RCC 7860 (cell line): ENCODE data around the gene WNT11.

Experiments
- DNase-seq: peaks from one replicate; pipeline ENCODE4 v3.0.0-alpha.2; 2015; ENCODE audit warnings: low spot score
- FAIRE-seq: peaks from 2 replicates; lab custom pipeline; 2012; peaks lifted over from hg19 to GRCh38; lab: Jason Lieb, UNC

Gene WNT11

DNA sequence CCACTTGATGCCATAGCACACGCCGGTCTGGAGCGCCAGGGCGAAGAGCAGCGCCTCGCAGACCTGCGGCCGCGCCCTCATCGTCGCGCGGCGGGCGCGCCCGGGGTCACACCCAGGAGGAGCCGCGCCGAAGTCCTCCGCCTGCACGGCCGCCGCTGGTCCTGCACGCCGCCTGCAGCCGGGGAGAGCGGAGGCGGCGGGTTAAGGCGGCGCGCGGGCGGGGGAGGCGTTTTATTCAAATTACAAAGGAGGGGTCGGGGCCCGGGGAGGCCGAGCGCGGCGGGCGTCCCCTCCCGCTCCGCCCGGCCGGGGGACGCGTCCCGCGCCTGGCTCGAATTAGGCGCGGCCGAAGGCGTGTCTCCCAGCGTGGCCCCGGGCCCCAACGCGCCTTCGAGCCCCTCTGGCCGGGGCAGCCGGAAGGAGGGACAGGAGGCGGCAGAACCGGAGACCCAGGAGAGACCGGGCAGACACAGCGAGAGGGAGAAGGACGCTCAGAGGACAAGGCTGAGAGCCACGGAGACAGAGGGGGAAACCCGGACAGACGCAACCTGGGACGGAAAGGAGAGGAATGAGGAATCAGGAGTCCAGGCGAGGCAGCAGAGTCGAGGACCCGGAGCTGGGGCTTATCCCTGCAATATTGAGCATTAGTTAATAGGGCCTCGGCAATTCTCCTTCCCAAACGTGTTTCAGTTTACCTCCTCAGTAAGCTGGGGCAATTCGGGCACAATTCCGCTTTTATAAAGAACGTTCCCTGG lies at the start of gene WNT11:
Gene WNT11, minus strand, starts transcription at position 176 of the 755 bp plus-strand sequence. Its CDS starts 95 bp downstream, at position 81.
- DNase-seq (no peak), FAIRE-seq (no peak)

DNA sequence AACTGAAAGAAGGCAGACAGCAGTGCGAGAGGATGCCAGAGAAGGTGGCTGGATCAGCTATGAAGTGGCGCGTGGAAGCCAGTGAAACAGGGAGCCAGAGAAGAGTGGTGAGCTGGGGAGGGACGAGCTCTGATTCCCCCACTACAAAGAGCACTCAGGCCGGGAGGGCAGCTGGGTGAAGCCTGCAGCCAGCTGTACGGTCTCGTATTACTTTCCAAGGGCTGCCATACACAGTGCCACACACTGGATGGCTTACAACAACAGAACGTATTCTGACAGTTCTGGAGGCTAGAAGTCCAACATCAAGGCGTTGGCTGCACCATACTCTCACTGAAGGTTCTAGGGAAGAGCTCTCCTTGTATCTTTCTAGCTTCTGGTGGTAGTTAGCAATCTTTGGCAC lies 47.1 kb upstream of the WNT11 start:
- FAIRE-seq, result no peak

DNA sequence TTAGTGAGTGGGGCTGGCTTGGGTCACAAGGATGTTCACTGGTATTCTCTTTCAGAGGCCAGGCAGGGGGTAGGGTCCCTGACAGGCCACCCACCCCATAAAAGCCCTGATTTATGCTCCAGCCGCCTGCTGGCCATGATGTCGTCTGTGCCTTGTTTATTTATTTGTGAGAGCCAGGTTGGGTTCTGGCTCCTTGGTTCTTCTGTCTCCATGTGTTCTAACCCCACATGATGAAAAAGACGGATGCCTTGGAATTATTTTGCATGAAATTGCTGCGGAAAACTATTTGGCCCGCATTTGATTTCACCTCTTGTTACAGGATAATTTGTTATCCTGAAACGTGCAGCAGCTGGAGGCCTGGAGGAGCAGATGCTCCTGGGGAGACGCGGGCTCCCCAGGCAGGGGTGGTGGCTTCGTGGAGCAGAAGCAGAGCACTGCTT lies 46.3 kb upstream of the WNT11 start:
- no peak for DNase-seq
- no peak for FAIRE-seq

More for the DNA sequence above, 47.1 kb upstream of the WNT11 start:
- no peak for DNase-seq

DNA sequence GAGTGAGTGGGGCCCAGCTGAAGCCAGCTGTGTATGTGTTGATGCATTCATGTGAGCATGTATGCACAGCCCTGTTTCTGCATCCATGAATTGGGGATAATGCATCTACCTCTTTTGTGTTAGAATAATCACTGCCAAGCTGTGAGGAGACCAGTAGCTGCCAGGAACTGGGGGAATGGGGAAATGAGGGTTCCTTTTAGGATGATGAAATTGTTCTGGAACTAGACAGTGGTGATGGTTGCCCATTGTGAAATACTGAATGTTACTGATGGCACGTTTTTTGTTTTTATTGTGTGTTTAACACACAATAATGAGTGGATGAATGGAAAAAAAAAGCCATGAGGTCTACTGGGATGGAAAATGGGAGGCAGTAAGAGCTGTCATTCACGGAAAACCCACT lies 45.3 kb upstream of the WNT11 start:
- FAIRE-seq, result no peak
- DNase-seq, result no peak

DNA sequence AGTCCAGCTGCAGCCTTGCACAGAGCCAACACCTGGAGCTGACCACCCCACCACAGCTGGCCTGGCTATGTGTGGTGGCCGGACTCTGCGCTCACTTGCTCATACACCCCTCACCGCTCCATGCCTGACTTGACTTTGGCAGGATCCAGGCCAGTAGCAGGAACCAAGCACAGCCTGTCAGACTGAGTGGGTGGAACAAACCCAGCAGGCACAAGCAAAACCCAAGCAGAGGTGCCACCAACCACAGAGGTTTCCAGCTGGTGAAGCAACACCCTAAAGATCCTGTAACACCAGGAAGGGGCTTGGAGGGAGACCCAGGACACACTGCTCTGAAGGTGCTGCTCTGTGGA lies 44.9 kb upstream of the WNT11 start:
- DNase-seq (no peak), FAIRE-seq (no peak)

DNA sequence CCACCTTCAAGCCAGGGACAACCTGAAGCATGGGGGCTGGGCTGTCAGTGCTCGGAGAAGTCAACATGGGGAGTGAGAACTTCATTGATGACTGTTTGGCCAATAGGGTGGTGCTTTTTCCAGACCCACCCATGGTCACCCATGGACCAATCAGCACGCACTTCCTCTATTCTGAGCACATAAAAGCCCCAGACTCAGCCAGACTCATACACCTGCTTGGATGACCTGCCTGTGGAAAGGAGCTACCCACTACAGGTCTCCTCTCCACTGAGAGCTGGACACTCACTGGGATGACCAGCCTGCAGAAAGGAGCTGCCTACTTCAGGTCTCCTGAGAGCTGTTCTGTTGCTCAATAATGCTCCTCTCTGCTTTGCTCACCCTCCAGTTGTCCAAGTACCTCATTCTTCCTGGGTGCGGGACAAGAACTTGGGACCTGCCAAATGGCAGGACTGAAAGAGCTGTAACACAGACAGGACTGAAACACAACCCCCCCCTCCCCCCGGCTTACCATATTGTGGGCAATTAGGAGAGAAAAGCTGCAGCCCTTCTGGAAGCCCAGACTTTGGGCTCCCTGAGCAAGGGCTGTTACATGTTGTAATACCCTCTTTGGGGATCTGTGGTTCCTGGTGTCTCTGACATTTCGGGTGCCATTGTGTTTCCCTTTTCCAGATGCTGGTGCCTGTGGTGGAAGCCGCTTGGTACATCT lies 44.4 kb upstream of the WNT11 start:
- no peak for FAIRE-seq
- DNase-seq, result no peak

DNA sequence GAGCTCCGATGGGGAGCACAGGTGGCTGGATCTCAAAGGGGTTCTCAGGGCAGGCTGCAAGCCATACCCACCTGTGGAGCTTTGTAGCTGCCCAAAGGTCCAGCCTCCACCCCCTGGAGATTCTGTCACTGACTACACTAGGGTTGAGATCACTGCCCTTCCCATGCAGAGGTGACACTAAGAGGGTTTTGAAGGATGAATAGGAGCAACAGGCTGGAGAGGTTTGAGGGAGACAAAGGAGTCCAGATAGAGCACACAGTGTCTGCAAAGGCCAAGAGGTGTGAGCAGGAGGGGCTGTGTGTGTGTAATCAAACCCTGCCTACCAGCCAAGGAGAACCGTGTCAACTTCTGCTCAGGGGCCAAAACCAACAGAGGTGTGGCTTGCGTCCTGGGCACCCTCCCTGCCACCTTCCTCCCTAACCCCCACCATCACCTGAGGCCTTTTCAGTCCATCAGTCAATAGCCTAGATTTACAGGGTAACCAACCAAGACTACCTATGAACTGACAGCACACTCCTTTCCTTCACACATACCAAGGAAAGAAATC lies 43.0 kb upstream of the WNT11 start:
- FAIRE-seq (no peak), DNase-seq (no peak)

DNA sequence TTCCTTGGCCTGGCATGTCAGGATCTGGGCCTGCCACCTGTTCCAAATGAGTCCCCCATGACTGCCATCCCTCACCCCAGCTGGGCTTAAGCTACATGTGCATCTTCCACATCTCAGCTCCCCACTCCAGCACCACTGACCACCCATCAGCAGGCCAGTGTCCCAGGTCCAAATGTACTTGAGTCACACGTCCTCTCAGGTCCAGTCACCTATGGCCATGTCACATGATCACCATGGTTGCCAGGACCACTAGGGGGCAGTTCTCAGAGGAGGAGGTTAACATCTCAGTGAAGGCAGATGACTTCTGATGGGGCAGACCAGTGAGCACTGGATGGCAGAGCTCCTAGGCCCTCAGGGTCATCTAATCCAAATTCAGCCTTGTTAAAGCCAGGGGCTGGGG lies 41.9 kb upstream of the WNT11 start:
- DNase-seq, result no peak

DNA sequence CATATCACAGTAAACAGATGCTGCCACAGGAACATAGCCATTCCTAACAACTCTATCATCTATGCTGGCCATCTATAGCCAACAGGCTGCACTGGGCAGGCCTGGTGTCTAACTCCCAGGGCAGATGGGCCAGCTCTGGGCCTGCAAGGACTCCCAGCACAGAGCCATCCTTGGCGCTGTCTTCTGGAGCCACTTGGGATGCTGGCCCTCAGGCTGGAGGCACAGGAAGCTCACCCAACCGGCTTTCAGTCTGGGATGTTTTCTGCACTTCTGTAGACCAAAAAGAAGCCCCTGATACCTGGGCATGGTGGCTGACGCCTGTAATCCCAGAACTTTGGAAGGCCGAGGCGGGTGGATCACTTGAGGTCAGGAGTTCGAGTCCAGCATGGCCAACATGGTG lies 40.8 kb upstream of the WNT11 start:
- DNase-seq (no peak), FAIRE-seq (no peak)

More for the DNA sequence above, 41.9 kb upstream of the WNT11 start:
- no peak for FAIRE-seq

DNA sequence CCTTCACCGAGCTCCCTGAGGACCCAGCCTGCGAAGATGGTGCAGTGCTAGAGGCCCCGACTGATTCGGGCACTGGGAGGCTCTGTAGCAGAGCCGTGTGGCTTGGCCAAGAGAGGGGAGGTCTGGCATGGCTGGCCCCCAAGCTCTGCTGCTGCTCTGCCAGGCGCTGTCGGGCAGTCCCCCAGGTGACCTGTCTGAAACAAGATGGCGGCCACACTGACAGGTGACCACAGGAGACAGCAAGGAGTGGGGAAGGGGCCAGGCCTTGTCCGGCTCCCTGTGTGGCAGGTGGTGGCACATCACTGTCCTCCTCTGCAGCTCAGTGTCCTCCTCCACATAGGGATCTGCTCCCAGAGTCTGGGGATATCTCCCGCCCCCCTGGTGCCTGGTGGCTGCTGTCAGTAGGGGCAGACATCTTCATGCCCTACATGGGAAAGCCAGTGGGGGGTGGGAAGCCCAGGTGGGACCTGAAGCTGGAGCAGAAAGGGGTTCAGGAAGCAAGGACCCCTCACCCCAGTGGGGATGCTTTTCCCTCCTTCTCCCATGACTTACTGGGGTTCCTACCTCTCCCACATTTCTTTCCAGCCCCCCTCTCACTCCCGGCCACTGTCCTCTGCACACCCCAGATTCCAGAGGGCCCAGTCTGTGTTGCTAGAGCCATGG lies 40.1 kb upstream of the WNT11 start:
- FAIRE-seq (no peak), DNase-seq (no peak)

DNA sequence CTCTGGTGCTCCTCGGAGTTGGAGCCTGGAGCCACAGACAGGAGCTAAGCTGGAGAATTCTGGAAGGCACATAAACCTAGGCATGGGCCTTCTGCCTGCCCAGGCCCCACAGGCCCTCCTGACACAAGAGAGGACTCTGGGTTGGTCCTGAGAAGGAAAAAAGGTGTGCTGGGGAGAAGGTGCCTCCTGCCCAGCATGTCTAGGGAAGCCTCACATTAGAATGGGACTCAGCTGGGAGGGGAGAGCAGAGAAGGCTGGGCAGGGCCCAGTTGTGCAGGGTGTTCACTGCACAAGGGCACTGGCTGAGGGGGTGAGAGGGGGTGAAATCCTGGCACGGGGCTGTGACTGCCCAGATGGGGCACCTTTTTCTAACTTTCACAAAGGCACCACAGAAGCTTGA lies 39.4 kb upstream of the WNT11 start:
- FAIRE-seq, result no peak
- DNase-seq, result no peak

DNA sequence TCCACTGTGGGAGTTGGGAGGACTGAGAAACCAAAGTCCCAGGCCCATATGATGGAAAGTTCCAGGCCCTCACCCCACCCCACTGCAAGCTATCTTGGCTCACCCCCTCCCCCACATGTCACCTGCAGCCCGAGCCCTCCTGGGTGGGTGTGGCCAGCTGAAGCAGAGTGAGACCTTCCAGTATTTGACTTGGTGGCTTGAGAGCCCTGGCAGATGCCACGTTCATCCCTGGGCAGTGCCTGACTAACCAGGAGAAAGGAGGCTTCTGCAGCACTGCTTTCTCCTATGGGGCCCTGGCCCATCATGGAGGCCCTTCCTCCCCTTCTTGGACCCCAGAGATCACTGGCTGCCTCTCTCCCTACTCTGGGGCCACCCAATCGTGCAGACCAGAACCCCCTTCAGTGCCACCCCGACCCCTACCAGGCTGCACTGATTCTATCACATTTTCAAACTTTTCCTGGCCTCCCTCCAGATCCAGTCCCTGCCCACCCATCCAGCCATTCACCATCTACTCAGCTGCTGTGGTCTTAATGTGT lies 38.1 kb upstream of the WNT11 start:
- no peak for FAIRE-seq
- no peak for DNase-seq

DNA sequence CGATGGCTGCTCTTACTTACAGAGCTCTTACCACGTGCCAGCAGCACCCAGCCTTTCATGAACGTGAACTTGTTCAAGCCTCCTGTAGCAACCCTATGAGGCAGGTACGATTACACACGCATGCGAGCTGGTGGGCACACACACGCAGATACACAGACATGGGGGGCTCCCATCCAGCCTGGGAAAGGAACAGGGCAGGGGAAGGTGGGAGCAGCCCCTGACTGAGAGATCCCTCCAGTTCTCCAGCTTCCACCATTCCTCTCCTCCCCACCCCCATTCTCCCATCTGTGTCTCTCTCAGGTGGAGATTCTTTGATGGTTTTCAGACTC lies 37.6 kb upstream of the WNT11 start:
- no peak for DNase-seq
- no peak for FAIRE-seq

DNA sequence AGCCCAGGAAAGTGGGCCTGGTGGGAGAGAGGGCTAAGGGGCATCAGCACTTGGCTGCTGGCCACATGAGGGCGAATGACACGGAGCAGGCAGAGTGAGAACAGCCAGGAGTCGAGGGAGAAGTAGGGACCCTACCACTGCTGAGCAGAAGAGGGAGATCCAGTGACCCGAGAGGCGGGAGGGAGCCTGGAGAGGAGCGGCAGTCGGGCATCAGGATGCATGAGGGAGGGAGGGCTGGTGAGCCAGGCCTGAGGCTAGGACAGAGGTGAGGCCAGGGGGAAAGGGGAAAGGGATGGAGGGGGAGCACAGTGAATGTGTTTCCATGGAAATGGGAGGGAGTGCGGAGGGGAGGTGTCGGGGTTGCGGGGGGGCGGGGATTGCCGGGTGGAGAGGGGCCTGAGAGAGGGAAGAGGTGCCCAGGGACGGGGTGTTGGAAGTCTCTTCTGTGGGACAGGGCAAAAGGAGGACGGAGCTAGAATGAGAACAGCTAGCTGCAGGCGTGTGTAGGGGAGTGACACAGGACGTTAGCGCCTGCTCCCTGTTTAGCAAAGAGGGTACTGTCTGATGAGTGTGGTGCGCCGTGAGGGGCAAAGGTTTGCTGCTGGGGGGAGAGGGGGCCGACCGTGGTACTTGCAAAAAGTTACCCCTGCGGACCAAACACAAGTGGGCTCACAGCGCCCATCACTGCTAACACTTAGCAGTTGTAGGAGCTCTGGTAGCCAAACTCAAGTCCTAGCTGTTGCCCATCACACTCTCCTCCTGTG lies 37.1 kb upstream of the WNT11 start:
- DNase-seq (no peak), FAIRE-seq (no peak)

DNA sequence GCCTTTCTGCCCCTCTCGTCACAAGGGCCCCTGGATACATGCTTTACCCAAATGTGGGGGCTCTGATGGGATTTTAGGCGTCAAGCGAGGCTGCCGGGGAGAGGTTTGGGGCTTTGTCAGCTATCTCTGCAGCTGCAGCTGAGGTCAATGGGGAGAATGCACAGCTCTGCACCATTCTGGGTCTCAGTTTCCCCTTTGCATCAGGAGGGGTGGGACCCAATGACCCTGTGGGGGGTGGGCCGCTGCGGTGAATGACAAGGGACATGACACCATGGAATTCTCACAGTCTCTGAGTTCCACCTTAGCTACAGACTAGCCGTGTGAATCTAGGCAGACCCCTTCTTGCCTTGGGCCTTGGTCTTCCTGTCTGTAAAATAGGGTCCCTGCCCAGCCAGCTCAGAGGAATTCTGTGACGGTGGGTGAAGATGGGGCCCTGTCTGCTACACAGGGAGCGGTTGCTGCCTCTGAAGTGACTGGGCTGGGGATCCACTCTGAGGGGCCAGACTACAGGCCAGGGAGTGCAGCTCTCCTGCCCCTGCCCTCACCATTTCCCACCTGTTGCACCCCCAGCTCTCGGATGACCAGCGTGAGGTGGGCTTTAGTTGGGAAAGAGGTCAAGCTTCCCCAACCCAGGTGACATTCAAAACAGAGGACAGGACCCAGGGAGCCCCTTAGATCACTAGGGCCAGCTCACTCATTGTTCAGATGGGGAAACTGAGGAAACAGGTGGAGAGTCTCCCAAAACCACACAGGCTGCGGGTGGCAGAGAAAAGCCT lies 35.9 kb upstream of the WNT11 start:
- DNase-seq, result no peak
- FAIRE-seq, result no peak

DNA sequence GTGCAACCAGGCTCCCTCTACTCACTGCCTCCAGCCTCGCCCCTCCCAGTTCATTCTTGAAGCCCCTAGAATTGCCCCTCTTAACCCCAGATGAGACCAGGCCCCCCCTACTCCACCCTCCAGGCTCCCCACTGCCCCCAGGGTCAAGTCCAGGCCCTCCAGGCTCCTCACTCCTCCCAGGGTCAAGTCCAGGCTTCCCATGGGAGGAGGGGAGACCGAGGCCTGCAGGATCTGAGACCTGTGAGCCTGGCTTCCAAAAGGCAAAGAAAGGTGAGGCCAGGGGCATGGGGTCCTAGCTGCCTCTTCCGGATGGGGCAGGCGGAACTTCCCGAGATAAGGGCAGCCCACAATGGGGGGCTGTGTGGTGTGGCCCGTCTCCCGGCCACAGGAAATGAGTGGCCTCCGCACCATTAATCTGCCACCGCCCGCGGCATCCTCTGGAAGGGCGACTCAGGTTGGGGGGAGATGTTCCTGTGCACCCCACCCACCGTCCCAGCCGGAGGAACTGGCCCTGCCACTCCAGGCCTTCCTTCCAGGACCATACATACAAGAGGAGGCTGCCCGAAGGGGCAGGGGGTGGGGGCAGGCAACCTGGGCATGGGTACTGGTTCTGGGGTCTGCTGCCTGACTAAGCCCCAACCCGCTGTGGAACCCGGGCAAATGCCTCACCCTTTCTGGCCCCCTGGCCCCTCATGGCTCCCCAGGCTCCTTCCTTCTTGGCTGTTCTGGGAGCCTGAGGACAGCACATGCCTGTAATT lies 35.1 kb upstream of the WNT11 start:
- DNase-seq (no peak), FAIRE-seq (no peak)

DNA sequence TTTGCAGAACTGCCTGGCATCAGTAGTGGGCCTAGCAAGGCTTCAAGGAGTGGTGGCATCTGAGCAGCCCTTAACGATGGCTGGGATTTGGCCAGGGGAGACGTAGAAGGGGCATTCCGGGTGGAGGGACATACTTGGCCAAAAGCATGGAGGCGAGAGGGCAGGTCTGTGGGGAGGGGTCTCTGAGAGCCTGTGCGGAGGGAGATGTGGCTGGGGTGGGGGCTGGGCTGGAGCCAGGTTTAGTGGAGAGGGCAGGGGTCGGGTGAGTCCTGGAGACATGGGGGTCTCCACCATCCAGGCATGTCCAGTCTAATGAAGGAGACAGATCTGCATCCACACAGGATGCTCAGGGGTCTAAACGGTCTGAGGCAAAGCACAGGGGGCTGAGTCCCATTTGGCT lies 34.4 kb upstream of the WNT11 start:
- no peak for DNase-seq
- FAIRE-seq, result no peak

DNA sequence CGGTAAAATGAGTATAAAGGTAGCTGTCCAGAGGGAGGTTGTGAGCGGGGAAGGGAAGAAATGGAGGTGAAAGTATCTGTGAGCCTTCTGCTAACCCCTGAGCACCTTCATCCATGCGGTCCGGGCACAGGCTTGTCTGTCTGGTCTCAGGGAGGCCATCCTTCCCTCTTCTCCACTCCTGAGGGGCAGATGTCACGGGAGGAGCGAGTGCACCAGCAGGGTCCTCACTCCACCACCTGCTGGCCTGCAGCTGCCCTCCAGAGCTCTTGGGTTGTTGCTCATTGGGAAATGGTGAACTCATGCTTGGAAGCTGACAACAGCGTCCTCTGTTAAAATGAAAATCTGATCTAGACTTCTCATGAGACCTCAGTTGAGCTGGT lies 33.8 kb upstream of the WNT11 start:
- FAIRE-seq (no peak), DNase-seq (no peak)

DNA sequence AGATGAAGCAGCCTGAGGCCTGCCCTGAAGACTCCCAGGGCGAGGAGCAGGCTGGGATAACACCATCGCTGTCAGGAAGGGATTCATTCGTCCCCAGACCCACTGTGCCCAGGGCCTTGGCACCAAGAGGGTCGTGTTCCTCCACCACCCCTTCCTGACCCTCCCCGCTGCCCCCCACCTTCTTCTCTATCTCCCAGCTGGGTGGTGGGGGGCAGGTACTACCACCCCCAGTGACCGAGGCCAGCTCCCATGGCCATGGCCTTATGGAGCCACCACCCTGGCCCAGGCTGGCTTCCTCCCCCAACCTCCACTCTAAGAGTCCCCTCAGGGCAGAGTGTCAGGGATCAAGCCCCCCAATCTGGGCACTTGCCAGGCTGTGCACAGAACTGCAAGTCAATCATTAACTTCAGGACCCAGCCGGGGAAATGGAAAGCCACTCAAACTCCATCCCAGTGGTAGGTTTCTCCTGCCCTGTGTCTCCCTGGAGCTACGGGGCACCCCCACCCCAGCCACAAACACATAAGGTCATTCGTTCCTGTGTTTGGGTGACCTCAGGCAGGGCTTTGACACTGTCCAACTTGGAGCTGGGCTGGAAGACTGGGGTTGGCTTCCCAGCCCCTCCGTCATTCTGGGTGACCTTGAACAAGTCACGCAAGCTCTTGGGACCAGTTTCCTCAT lies 33.3 kb upstream of the WNT11 start:
- no peak for DNase-seq
- FAIRE-seq, result no peak
